ENCODE measurements around the gene ATP8B3.
A peak's percentile ranks its signal among the peaks of the same experiment; 100 is the strongest.

ATP8B3 gene

GRCh38 chr19:1791879-1792278 lies 20.2 kb downstream of the ATP8B3 start:
- DNase-seq (ENCODE audit: low spot score): no peak

GRCh38 chr19:1790054-1790792 lies 21.9 kb downstream of the ATP8B3 start:
- DNase-seq (ENCODE audit: low spot score): no peak

- DNase-seq (ENCODE audit: low spot score): no peak
Measured at GRCh38 chr19:1789261-1790041, 22.6 kb downstream of the ATP8B3 start.

GRCh38 chr19:1787116-1787515 lies 25.0 kb downstream of the ATP8B3 start:
- DNase-seq (ENCODE audit: low spot score): no peak

GRCh38 chr19:1786668-1787067 lies 25.4 kb downstream of the ATP8B3 start:
- no peak for DNase-seq (ENCODE audit: low spot score)

- no peak for DNase-seq (ENCODE audit: low spot score)
Measured at GRCh38 chr19:1785310-1785709, 26.8 kb downstream of the ATP8B3 start.

- no peak for DNase-seq (ENCODE audit: low spot score)
Measured at GRCh38 chr19:1783874-1784273, 28.2 kb downstream of the ATP8B3 start.

- DNase-seq (ENCODE audit: low spot score): no peak
Measured at GRCh38 chr19:1783354-1783753, 28.7 kb downstream of the ATP8B3 start.

GRCh38 chr19:1782521-1782920 lies 29.6 kb downstream of the ATP8B3 start:
- DNase-seq (ENCODE audit: low spot score): no peak

GRCh38 chr19:1780272-1780958 lies 31.7 kb downstream of the ATP8B3 start:
- no peak for DNase-seq (ENCODE audit: low spot score)

GRCh38 chr19:1779574-1779973 lies 32.5 kb downstream of the ATP8B3 start:
- DNase-seq (ENCODE audit: low spot score): no peak

GRCh38 chr19:1777149-1777548 lies 34.9 kb downstream of the ATP8B3 start:
- DNase-seq (ENCODE audit: low spot score): no peak

- DNase-seq (ENCODE audit: low spot score): no peak
Measured at GRCh38 chr19:1776606-1777147, 35.4 kb downstream of the ATP8B3 start.

GRCh38 chr19:1775951-1776605 lies 36.0 kb downstream of the ATP8B3 start:
- no peak for DNase-seq (ENCODE audit: low spot score)

- DNase-seq (ENCODE audit: low spot score): peak; percentile 9
Measured at GRCh38 chr19:1774989-1775772, 36.9 kb downstream of the ATP8B3 start.

- no peak for DNase-seq (ENCODE audit: low spot score)
Measured at GRCh38 chr19:1773184-1773583, 38.9 kb downstream of the ATP8B3 start.

GRCh38 chr19:1770866-1771576 lies 41.1 kb downstream of the ATP8B3 start:
- DNase-seq (ENCODE audit: low spot score): no peak

GRCh38 chr19:1769645-1769985 lies 42.5 kb downstream of the ATP8B3 start:
- DNase-seq (ENCODE audit: low spot score): no peak

GRCh38 chr19:1768918-1769644 lies 43.0 kb downstream of the ATP8B3 start:
- DNase-seq (ENCODE audit: low spot score): no peak

GRCh38 chr19:1768248-1768647 lies 43.8 kb downstream of the ATP8B3 start:
- no peak for DNase-seq (ENCODE audit: low spot score)
